ENCODE measurements around the gene ANKRD52.

- no peak for TF ChIP-seq POLR2A (IDR thresholded peaks at IDR 0.05; ENCODE audit: low read depth, low read length)
- no peak for TF ChIP-seq CTCF (IDR thresholded peaks at IDR 0.05; ENCODE audit: extremely low read depth in 1 of 2, insufficient read depth in 1 of 2, low read depth in 1 of 2, low read length in 2 of 2)
- TF ChIP-seq EZH2 (IDR thresholded peaks at IDR 0.05; ENCODE audit: borderline replicate concordance, low read depth, low read length, severe bottlenecking): no peak
- TF ChIP-seq MAX (IDR thresholded peaks at IDR 0.05; ENCODE audit: insufficient read depth, insufficient read length): no peak
These were observed 3.5 kb upstream of the ANKRD52 start for GRCh38 chr12:56261503-56262232.
